Trophoblast cell (in vitro differentiated cells and primary cell): ENCODE results near the gene TTLL11.

Experiments
- DNase-seq, 2 donors: peaks; one replicate each; pipeline ENCODE4 v3.0.0-alpha.2; 2016
- H2AFZ ChIP-seq: 2 replicates; pipeline ENCODE4 v1.6.1; 2013; ENCODE audit warnings: low read length, moderate library complexity, mild to moderate bottlenecking; ENCODE audit not compliant: insufficient read depth, poor library complexity
- H2AK5ac ChIP-seq: 2 replicates; pipeline ENCODE4 v1.6.1; 2013; ENCODE audit warnings: mild to moderate bottlenecking, low read length
- H2BK120ac ChIP-seq: 2 replicates; pipeline ENCODE4 v1.6.1; 2013; ENCODE audit warnings: low read length, mild to moderate bottlenecking, moderate library complexity; ENCODE audit not compliant: insufficient read depth, poor library complexity
- H2BK12ac ChIP-seq: 2 replicates; pipeline ENCODE4 v1.6.1; 2013; ENCODE audit warnings: mild to moderate bottlenecking, low read length, moderate library complexity
- H2BK5ac ChIP-seq: 2 replicates; pipeline ENCODE4 v1.6.1; 2013; ENCODE audit warnings: low read length, low read depth, moderate library complexity, mild to moderate bottlenecking; ENCODE audit not compliant: poor library complexity
- H3K14ac ChIP-seq: 2 replicates; pipeline ENCODE4 v1.6.1; 2013; ENCODE audit warnings: mild to moderate bottlenecking, low read length
- H3K18ac ChIP-seq: 2 replicates; pipeline ENCODE4 v1.6.1; 2013; ENCODE audit warnings: mild to moderate bottlenecking, low read length
- H3K23ac ChIP-seq: 2 replicates; pipeline ENCODE4 v1.6.1; 2013; ENCODE audit warnings: low read length
- H3K27ac ChIP-seq: 2 replicates; pipeline ENCODE4 v1.5.1; 2013; ENCODE audit warnings: low read depth, mild to moderate bottlenecking, inconsistent platforms, low read length, moderate library complexity
- H3K27me3 ChIP-seq: 2 replicates; pipeline ENCODE4 v1.6.1; 2013; ENCODE audit warnings: inconsistent platforms, mild to moderate bottlenecking, low read length, moderate library complexity; ENCODE audit not compliant: insufficient read depth
- H3K36me3 ChIP-seq, 2 experiments: 1 replicate in 1 of 2; 2 replicates in 1 of 2; pipeline ENCODE4 v1.6.1; 2013; ENCODE audit warnings: low read length in 2 of 2, mild to moderate bottlenecking in 2 of 2, moderate library complexity in 1 of 2; ENCODE audit not compliant: insufficient read depth in 2 of 2, control insufficient read depth in 1 of 2
- H3K4ac ChIP-seq: 2 replicates; pipeline ENCODE4 v1.6.1; 2013; ENCODE audit warnings: low read depth, mild to moderate bottlenecking, low read length, moderate library complexity
- H3K4me1 ChIP-seq, 2 experiments: 1 replicate in 1 of 2; 2 replicates in 1 of 2; pipeline ENCODE4 v1.6.1; 2013; ENCODE audit warnings: low read length in 2 of 2, mild to moderate bottlenecking in 2 of 2, moderate library complexity in 1 of 2; ENCODE audit not compliant: insufficient read depth in 2 of 2, control insufficient read depth in 1 of 2
- H3K4me2 ChIP-seq: 2 replicates; pipeline ENCODE4 v1.6.1; 2013; ENCODE audit warnings: inconsistent platforms, mild to moderate bottlenecking, low read length, moderate library complexity
- H3K4me3 ChIP-seq: 2 replicates; pipeline ENCODE4 v1.5.1; 2013; ENCODE audit warnings: mild to moderate bottlenecking, low read depth, low read length, inconsistent platforms
- H3K79me1 ChIP-seq: one replicate; pipeline ENCODE4 v1.6.1; 2013; ENCODE audit warnings: low read length
- H3K79me2 ChIP-seq: 2 replicates; pipeline ENCODE4 v1.6.1; 2013; ENCODE audit warnings: low read length, mild to moderate bottlenecking; ENCODE audit not compliant: control insufficient read depth, insufficient read depth, poor library complexity
- H3K9ac ChIP-seq: 2 replicates; pipeline ENCODE4 v1.6.1; 2013; ENCODE audit warnings: mild to moderate bottlenecking, low read length
- H3K9me3 ChIP-seq: 2 replicates; pipeline ENCODE4 v1.6.1; 2013; ENCODE audit warnings: low read depth, mild to moderate bottlenecking, control low read depth, inconsistent platforms, low read length; ENCODE audit not compliant: insufficient read depth
- H4K12ac ChIP-seq: 2 replicates; pipeline ENCODE4 v1.6.1; 2013; ENCODE audit warnings: low read depth, mild to moderate bottlenecking, low read length, moderate library complexity
- H4K8ac ChIP-seq: 2 replicates; pipeline ENCODE4 v1.6.1; 2013; ENCODE audit warnings: low read depth, mild to moderate bottlenecking, low read length, moderate library complexity
- H4K91ac ChIP-seq: one replicate; pipeline ENCODE4 v1.6.1; 2013; ENCODE audit warnings: low read depth, mild to moderate bottlenecking, low read length, moderate library complexity
- WGBS: extraction: QIAGEN DNeasy Blood & Tissue Kit; methylation state at CpG from one replicate; pipeline ENCODE4 v1.1.7; 2013; ENCODE audit warnings: missing lambda C conversion rate; ENCODE audit not compliant: insufficient read length, insufficient coverage; ENCODE audit errors: extremely low coverage; 5-methylcytosine and 5-hydroxymethylcytosine counted together

TTLL11 gene

GRCh38 chr9:121890746-121891145 is 202.4 kb downstream of the TTLL11 start:
- H3K4ac ChIP-seq = no peak overlapping the region
- DNase-seq = no peak
- H3K23ac ChIP-seq = no peak overlapping the region
- peaks cover under 1% of the 10 kb centered on the region for H3K9me3 ChIP-seq
- no peak overlapping the region for H2BK12ac ChIP-seq
- H4K91ac ChIP-seq = no peak overlapping the region
- no peaks in the 10 kb centered on the region for H3K79me2 ChIP-seq
- no peaks in the 10 kb centered on the region for H3K27me3 ChIP-seq
- no CpG with 5 or more reads among the region's 2 CpGs for WGBS
- H2BK5ac ChIP-seq = no peak overlapping the region
- no peak overlapping the region for H2BK120ac ChIP-seq
- no peak overlapping the region for H4K12ac ChIP-seq
- H2AFZ ChIP-seq = no peak overlapping the region
- no peak overlapping the region for H2AK5ac ChIP-seq
- H3K79me1 ChIP-seq = no peaks in the 10 kb centered on the region
- H3K4me3 ChIP-seq = no peak overlapping the region
- H3K14ac ChIP-seq = no peak overlapping the region
- H3K4me1 ChIP-seq = peaks cover 9 to 11% of the 10 kb centered on the region in 2 experiments
- no peak overlapping the region for H3K4me2 ChIP-seq
- no peak overlapping the region for H3K18ac ChIP-seq
- H3K36me3 ChIP-seq = no peaks in the 10 kb centered on the region
- H4K8ac ChIP-seq = no peak overlapping the region
- no peak overlapping the region for H3K9ac ChIP-seq
- H3K27ac ChIP-seq = no peak overlapping the region

- Histone ChIP-seq H3K23ac (no peak overlapping the region), H4K8ac (no peak overlapping the region), H3K9me3 (no peaks in the 10 kb centered on the region), H2AK5ac (no peak overlapping the region), H3K79me1 (no peaks in the 10 kb centered on the region), H4K91ac (no peak overlapping the region), H3K4me3 (no peak overlapping the region), H3K27me3 (no peaks in the 10 kb centered on the region), H3K27ac (no peak overlapping the region), H2BK120ac (no peak overlapping the region), H3K4me1 (peaks cover 9 to 11% of the 10 kb centered on the region in 2 experiments), H3K9ac (no peak overlapping the region), H3K4me2 (no peak overlapping the region), H2BK12ac (no peak overlapping the region), H3K14ac (no peak overlapping the region), H3K79me2 (no peaks in the 10 kb centered on the region), H2AFZ (no peak overlapping the region), H3K18ac (no peak overlapping the region), H2BK5ac (no peak overlapping the region), H3K4ac (no peak overlapping the region), H3K36me3 (no peaks in the 10 kb centered on the region), H4K12ac (no peak overlapping the region)
- no peak for DNase-seq
- WGBS = no CpG with 5 or more reads among the region's 2 CpGs
Measured at GRCh38 chr9:121889990-121890563, 203.0 kb downstream of the TTLL11 start.

- H4K8ac ChIP-seq = no peak overlapping the region
- no peak overlapping the region for H4K91ac ChIP-seq
- no peaks in the 10 kb centered on the region for H3K9me3 ChIP-seq
- no peaks in the 10 kb centered on the region for H3K27me3 ChIP-seq
- DNase-seq = no peak
- no peaks in the 10 kb centered on the region for H3K79me2 ChIP-seq
- no peak overlapping the region for H3K23ac ChIP-seq
- no peak overlapping the region for H3K4me2 ChIP-seq
- no peak overlapping the region for H3K18ac ChIP-seq
- H2BK120ac ChIP-seq = no peak overlapping the region
- H4K12ac ChIP-seq = no peak overlapping the region
- H3K14ac ChIP-seq = no peak overlapping the region
- no peak overlapping the region for H3K9ac ChIP-seq
- no CpG with 5 or more reads among the region's 4 CpGs for WGBS
- H2BK5ac ChIP-seq = no peak overlapping the region
- H3K79me1 ChIP-seq = no peaks in the 10 kb centered on the region
- no peak overlapping the region for H3K27ac ChIP-seq
- no peak overlapping the region for H2AFZ ChIP-seq
- no peak overlapping the region for H2BK12ac ChIP-seq
- no peaks in the 10 kb centered on the region for H3K36me3 ChIP-seq
- H2AK5ac ChIP-seq = no peak overlapping the region
- H3K4ac ChIP-seq = no peak overlapping the region
- peaks cover 9 to 11% of the 10 kb centered on the region in 2 experiments for H3K4me1 ChIP-seq
- no peak overlapping the region for H3K4me3 ChIP-seq
Measured at GRCh38 chr9:121888438-121888775, 204.7 kb downstream of the TTLL11 start.

GRCh38 chr9:121887553-121888437 is 205.3 kb downstream of the TTLL11 start:
- Histone ChIP-seq H3K79me1 (no peaks in the 10 kb centered on the region), H4K91ac (no peak overlapping the region), H3K4me2 (no peak overlapping the region), H2BK5ac (no peak overlapping the region), H2BK12ac (no peak overlapping the region), H3K4me3 (no peak overlapping the region), H2AFZ (no peak overlapping the region), H3K27me3 (no peaks in the 10 kb centered on the region), H3K27ac (no peak overlapping the region), H3K18ac (no peak overlapping the region), H2AK5ac (no peak overlapping the region), H3K9ac (no peak overlapping the region), H3K79me2 (no peaks in the 10 kb centered on the region), H4K12ac (no peak overlapping the region), H2BK120ac (no peak overlapping the region), H3K9me3 (no peaks in the 10 kb centered on the region), H3K36me3 (no peaks in the 10 kb centered on the region), H3K4me1 (peaks cover 9 to 11% of the 10 kb centered on the region in 2 experiments), H3K4ac (no peak overlapping the region), H3K23ac (no peak overlapping the region), H3K14ac (no peak overlapping the region), H4K8ac (no peak overlapping the region)
- DNase-seq = no peak
- no CpG with 5 or more reads among the region's 13 CpGs for WGBS
